ENCODE results near the gene SPTB.

GRCh38 chr14:64696355-64696857 is 183.3 kb downstream of the SPTB start:
- TF ChIP-seq CTCF (IDR thresholded peaks at IDR 0.05; ENCODE audit: low read depth, low read length) (no peak), EZH2phosphoT487 (IDR thresholded peaks at IDR 0.05; ENCODE audit: low read depth) (no peak)
